Astrocyte of the cerebellum (primary cell): ENCODE results near the gene EIF4E1B.

Source experiments
- DNase-seq: peaks from one replicate; pipeline ENCODE4 v3.0.0-alpha.2; 2011; ENCODE audit warnings: low read depth
- H3K4me3 ChIP-seq: 2 replicates; pipeline ENCODE4 v1.5.1; 2011; ENCODE audit warnings: mild to moderate bottlenecking, low read depth, low read length, moderate library complexity
- CTCF ChIP-seq: IDR thresholded peaks from 2 replicates; pipeline ENCODE4 v1.5.1; 2012; ENCODE audit warnings: low read length, low read depth, moderate library complexity, mild to moderate bottlenecking; ENCODE audit errors: missing control alignments
- in situ Hi-C: cut with HindIII; loops from 2 replicates; pipeline ENCODE4 v1.10.0; 2017; ENCODE audit warnings: low sequenced_read_pairs

EIF4E1B gene

GRCh38 chr5:176679365-176680225 lies 49.1 kb downstream of the EIF4E1B start:
- no peak overlapping the region for H3K4me3 ChIP-seq
- TF ChIP-seq CTCF, result no peak
- no peak for DNase-seq
- in situ Hi-C loops, result no loop called here

GRCh38 chr5:176680226-176680563 lies 49.7 kb downstream of the EIF4E1B start:
- in situ Hi-C loops, result no loop called here
- no peak overlapping the region for H3K4me3 ChIP-seq
- no peak for DNase-seq
- no peak for TF ChIP-seq CTCF

- DNase-seq, result no peak
- in situ Hi-C loops, result no loop called here
- TF ChIP-seq CTCF, result no peak
- no peak overlapping the region for H3K4me3 ChIP-seq
These were observed 51.6 kb downstream of the EIF4E1B start for GRCh38 chr5:176682016-176682531.

- no peak for DNase-seq
- TF ChIP-seq CTCF, result no peak
- in situ Hi-C loops, result no loop called here
- no peak overlapping the region for H3K4me3 ChIP-seq
These were observed 54.5 kb downstream of the EIF4E1B start for GRCh38 chr5:176685010-176685409.

GRCh38 chr5:176687247-176687646 lies 56.8 kb downstream of the EIF4E1B start:
- no peak for DNase-seq
- H3K4me3 ChIP-seq, result no peak overlapping the region
- in situ Hi-C loops, result no loop called here
- no peak for TF ChIP-seq CTCF

- no peak for DNase-seq
- in situ Hi-C loops, result no loop called here
- H3K4me3 ChIP-seq, result no peak overlapping the region
- no peak for TF ChIP-seq CTCF
These were observed 57.4 kb downstream of the EIF4E1B start for GRCh38 chr5:176687881-176688280.

GRCh38 chr5:176690911-176691310 lies 60.4 kb downstream of the EIF4E1B start:
- no peak for DNase-seq
- no peak overlapping the region for H3K4me3 ChIP-seq
- in situ Hi-C loops, result no loop called here
- TF ChIP-seq CTCF, result no peak
